Measurements from ENCODE around the gene CACNA1A.

DNA sequence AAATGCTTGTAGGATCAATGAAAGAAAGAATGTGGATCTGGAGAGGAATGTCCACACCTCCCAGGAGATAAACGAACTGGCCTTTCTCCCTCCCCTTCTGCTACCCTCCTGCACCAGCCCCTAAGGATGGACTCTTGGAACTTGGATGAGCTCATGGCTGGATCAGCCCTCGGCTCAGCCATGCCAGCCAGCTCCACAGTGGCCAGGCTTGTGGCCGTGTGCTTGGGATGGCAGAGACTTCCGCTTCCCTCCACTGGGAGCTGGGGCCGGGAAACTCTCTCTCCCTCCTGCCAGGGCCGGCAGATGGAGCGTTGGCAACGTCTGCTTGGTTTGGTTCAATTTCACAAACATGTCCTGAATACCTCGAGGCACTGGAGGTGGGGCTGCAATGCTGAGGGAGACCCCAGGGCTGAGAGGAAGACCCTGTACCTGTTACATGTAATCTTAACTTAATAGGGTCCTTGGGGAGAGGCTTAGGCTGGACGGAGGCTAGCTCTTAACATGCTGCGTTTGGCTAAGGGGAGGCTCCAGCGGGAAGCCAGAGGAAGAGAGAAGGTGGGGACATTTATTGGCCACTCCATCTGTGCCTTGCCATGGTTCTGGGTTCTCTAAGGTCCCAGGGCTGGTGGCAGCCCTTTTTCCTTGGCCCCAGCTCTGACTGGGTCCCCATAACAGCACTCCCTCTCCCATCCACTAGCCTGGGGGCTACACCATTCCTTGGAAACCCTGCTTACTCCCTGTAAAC, 203.6 kb downstream of the CACNA1A start:
- TF ChIP-seq, protein P1, sequence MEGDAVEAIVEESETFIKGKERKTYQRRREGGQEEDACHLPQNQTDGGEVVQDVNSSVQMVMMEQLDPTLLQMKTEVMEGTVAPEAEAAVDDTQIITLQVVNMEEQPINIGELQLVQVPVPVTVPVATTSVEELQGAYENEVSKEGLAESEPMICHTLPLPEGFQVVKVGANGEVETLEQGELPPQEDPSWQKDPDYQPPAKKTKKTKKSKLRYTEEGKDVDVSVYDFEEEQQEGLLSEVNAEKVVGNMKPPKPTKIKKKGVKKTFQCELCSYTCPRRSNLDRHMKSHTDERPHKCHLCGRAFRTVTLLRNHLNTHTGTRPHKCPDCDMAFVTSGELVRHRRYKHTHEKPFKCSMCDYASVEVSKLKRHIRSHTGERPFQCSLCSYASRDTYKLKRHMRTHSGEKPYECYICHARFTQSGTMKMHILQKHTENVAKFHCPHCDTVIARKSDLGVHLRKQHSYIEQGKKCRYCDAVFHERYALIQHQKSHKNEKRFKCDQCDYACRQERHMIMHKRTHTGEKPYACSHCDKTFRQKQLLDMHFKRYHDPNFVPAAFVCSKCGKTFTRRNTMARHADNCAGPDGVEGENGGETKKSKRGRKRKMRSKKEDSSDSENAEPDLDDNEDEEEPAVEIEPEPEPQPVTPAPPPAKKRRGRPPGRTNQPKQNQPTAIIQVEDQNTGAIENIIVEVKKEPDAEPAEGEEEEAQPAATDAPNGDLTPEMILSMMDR (IDR thresholded peaks at IDR 0.05): no peak
- no peak for TF ChIP-seq POLR2A (IDR thresholded peaks at IDR 0.05)
